GM18868 (cell line): Measurements from ENCODE around the gene BOC.

Experiments used
- ATAC-seq: cut with Tn5 transposase; IDR thresholded peaks from one replicate; pipeline ENCODE4 v1.9.1; 2021; ENCODE audit warnings: mild to moderate bottlenecking, moderate library complexity; ENCODE audit not compliant: unreplicated experiment

BOC gene

DNA sequence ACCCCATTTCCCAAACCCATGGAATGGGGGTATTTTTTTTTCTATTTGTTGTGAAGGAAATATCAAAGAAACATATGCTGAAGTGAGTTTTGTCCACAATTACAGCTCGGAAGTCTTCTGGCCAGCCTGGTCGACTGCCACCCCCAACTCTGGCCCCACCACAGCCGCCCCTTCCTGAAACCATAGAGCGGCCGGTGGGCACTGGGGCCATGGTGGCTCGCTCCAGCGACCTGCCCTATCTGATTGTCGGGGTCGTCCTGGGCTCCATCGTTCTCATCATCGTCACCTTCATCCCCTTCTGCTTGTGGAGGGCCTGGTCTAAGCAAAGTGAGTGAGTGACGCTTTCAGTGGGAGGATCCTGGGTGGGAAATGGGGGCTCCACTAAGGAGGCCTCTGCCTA lies 71.9 kb downstream of the BOC start:
- no peak for ATAC-seq

DNA sequence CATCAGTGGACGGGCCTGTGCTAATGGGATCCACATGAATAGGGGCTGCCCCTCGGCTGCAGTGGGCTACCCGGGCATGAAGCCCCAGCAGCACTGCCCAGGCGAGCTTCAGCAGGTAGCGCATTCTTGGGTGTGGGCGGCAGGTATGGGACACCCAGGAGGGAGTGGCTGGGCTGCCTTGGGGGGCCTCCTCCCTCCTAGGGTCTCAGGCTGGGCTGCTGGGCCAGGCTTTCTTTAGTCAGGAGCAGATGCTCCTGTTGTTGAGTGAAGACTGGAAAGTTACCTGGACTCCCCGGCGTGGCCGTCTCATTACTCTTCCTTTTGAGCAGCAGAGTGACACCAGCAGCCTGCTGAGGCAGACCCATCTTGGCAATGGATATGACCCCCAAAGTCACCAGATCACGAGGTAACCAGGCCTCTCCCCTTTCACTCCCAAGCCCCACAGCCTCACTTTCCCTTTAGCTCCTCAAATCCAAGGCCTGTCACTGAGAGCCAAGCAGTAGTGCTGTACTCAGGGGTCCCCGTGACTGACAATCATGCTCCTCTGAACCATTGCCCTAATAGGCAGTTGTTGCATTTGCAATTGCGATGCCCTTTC lies 73.2 kb downstream of the BOC start:
- no peak for ATAC-seq

GRCh38 chr3:113285226-113285625 lies 73.9 kb downstream of the BOC start:
- ATAC-seq: no peak

DNA sequence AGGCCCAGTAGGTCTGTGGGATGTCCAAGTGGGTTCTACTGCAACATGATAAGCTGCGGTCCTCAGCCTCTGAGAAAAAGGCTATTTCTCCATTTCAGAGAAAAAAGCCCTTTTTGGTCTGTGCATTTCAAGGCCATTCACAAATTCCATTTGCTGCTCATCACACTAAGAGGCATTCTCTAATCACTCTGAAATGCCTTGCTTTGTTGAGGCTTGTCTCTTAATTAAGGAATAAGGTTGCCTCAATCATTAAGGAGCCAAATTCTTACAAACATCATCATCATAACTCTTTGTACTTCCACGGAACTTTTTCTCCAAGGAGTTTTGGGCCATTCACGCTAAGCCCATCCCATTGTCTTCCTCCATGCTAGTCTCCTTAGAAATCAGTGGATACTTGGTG lies 74.4 kb downstream of the BOC start:
- no peak for ATAC-seq

GRCh38 chr3:113286524-113286923 lies 75.2 kb downstream of the BOC start:
- no peak for ATAC-seq

DNA sequence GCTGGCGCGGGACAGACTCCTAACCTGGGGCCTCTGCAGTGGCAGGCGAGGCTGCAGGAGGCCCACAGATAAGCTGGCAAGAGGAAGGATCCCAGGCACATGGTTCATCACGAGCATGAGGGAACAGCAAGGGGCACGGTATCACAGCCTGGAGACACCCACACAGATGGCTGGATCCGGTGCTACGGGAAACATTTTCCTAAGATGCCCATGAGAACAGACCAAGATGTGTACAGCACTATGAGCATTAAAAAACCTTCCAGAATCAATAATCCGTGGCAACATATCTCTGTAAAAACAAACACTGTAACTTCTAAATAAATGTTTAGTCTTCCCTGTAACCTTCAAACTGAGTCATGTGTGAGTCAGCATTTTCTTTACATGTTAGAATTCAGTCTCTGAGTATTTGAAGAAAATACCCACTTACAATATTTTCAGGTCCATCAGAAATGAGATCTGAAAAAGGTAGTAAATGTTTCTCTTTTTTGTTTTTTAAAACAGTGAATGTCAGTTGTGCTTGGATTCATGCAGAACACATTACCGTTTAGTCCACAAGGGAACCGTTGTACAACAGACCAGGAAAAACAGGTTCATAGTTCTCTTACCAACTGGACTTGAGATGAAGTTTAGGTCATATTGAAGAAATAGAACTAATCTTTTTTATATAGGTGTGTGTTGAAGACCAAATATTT lies 75.9 kb downstream of the BOC start:
- ATAC-seq: no peak

- ATAC-seq: no peak
Observed at GRCh38 chr3:113287803-113288648, 76.7 kb downstream of the BOC start.

DNA sequence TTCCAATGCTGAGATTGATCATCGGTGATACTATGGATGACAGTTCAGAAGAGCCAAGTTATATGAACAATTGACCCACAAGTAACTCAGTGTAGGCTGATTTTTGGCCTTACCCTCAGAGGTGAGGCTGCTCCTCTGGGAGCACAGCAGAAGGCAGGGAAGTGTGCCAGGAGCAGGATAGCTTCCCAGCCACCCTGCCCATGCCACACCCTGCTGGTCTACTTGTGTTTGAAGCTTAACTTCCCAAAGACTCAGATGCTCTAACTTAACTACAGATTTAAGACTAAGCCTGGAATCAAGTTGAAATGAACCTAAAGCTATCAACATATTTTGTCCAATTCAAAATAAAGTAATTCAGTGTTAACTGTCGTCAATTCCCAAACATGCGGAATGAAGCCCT lies 77.5 kb downstream of the BOC start:
- ATAC-seq: no peak

DNA sequence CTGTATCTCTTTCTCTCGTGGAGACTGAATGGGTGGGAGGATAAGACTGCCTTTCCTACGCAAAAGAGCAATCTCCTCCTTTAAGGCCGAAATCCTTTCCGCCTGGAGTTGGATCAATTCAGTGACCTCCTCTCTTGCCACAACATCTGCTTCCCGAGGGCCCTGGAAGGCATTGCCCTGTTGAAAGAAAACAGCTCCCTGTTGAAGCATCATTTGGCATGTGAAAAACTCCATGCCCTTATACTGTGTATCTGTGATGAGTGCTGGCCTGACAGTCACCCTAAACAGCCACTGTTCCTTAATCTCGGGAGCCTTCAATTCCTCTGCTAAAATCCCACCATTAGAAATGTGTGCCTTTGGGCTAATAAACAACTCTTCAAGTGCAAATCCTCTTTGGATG lies 80.2 kb downstream of the BOC start:
- ATAC-seq: no peak

DNA sequence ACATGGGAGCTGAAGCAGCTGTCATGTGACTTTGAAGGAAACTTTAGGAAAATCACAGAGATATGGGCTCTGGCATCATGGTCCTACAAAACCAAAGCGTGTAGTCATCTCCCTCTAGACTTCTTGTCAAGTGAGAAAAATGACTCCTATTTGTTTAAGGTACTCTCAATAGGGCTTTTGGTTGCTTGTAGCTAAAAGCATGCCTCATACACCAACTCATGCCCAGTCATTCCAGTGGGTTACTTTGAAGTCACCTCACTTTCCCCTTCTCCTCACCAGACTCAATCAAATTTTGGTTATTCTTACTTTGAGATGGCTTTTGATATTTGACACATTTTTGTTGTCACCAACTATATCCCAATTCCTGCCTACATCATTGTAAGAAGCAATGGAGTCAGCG lies 81.6 kb downstream of the BOC start:
- ATAC-seq: no peak

DNA sequence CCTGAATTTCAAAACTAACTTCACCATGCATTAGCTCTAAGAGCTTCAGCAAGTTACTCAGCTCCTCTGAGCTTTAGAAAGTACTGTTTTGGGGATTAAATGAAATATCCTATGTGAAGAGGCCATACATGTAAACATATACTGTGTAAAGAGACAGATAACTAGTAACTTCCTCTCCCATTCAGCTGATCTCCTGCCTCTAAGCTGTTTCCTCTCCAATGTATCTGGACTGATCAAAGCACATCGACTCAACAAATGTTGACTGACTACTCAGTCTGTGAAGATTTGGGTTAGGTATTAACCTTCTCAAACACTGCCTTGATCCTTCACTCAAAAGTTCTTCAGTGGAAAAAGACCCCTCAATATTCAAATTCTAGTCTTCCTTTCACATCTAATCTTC lies 82.0 kb downstream of the BOC start:
- no peak for ATAC-seq

DNA sequence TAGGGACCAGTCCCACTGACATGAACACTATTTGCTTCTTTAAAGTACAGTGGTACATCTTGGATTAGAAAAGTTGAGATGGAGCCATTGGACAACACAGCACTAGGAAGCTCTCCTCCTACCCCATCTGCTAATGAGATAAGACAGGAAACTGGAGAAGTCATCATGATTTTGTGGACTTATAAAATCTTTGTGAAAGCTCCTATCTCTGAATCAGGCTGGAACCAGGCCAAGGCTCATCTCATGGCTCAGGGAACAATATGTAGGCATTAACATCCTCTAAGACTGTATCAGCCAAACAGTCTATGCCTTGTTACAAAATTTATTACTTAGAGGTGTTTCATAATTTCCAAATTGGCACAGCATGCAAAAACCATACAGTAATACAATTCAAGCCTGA lies 84.1 kb downstream of the BOC start:
- ATAC-seq: no peak

- ATAC-seq: no peak
Observed at GRCh38 chr3:113297287-113297686, 85.9 kb downstream of the BOC start.

DNA sequence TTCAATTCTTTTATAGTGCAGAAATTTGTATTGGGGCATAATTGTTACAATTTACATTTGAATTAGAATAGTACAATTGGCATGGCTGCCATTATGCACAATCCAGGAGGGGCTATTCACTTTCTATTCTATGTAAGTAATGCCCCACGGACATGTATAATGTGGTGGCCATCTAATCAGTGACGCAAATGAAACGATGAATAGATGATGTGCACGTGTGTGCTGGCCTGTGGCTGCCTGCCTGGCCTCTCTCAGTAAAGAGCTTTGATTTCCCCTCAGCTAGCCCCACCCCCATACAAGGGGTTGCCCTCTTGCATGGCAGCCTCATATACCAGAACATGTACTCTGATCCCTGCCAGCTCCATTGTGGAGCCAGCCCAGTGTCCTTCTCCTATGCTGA lies 86.5 kb downstream of the BOC start:
- ATAC-seq: no peak

- no peak for ATAC-seq
Observed at GRCh38 chr3:113300596-113300995, 89.2 kb downstream of the BOC start.

DNA sequence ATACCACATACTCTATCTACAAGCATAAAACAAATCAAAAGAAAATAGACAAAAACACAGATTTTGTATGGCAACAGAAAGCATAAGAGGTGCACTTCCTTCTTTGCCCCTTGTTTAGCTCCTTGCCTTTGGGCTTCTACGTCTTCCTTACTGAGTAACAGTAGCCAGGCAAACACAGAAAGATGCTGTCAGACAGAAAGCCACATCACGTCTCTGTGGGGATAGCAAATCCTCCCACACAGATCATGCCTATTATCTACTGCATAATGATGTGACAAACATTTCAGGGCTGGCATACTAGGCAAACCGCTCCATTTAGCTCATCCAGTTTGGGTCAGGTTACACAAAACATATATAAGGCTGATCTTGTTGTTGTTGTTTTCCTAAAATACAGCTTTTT lies 92.7 kb downstream of the BOC start:
- no peak for ATAC-seq

GRCh38 chr3:113304856-113305540 lies 93.6 kb downstream of the BOC start:
- ATAC-seq: no peak

DNA sequence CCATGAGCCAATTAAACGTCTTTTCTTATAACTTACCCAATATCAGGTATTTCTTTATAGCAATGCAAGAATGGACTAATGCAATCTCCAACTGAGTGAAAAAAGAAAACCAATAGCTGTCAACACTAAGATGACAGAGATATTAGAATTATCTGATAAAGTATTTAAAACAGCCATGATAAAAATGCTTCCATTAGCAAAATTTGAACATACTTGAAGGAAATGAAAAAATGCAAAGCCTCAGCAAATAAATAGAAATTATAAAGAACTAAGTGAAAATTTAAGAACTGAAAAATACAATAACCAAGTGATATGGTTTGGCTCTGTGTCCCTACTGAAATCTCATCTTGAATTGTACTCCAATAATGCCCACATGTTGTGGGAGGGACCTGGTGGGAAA lies 99.6 kb downstream of the BOC start:
- no peak for ATAC-seq

DNA sequence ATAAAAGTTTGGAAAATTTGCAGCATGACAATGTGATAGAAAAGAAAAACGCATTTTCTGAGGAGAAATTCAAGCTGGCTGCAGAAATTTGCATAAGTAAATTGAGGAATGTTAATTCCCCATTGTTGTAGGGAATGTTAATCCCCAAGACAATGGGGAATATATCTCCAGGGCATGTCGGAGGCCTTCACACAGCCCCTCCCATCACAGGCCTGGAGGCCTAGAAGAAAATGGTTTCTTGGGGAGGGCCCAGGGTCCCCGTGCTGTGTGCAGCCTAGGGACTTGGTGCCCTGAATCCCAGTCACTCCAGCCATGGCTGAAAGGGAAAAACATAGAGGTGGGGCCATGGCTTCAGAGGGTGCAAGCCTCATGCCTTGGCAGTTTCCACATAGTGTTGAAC lies 101.1 kb downstream of the BOC start:
- no peak for ATAC-seq

DNA sequence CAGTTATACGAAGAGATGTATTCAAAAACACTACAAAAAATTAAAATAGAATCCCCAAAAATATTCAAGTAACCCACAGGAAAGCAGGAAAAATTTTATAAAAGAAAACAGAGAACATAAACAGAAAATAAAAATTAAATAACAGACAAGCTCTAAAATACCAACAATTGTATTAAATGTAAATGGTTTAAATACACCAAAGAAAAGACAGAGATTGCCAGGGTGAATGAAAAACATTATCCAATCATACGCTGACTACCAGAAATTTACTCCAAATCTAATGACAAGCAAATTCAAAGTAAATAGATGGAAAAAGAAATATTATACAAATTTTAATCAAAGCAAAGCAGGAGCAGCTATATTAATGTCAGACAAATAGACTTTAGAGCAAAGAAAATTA lies 103.6 kb downstream of the BOC start:
- ATAC-seq: no peak

DNA sequence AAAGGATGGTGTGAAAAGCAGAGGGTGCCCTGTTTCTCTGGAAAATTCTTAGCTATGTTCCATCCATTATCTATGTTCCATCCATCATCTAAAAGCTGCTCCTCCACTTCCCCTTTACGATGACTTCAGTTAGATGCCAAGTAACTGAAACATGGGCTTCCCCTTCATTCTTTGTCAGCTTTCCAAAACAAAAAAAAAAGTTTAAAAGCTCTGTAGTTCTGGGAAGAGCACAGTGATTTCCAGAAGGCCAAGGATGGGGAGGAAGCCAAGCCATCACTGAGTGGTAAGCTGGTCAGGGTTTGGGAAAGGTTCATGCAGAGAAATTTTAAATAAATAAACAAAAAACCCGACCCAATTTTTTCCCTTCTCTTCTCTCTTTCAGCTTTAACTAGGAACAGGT lies 118.4 kb downstream of the BOC start:
- ATAC-seq: no peak

- no peak for ATAC-seq
Observed at GRCh38 chr3:113330742-113331141, 119.4 kb downstream of the BOC start.
